ENCODE results near the gene GRIK1. TPM values are rescaled to one million over a fixed set of nuclear protein-coding genes. Genes with fewer than 3 reads are reported as not detected.

The GRIK1 gene
- total RNA-seq, 1 donor from 2014 or later: not detected

DNA sequence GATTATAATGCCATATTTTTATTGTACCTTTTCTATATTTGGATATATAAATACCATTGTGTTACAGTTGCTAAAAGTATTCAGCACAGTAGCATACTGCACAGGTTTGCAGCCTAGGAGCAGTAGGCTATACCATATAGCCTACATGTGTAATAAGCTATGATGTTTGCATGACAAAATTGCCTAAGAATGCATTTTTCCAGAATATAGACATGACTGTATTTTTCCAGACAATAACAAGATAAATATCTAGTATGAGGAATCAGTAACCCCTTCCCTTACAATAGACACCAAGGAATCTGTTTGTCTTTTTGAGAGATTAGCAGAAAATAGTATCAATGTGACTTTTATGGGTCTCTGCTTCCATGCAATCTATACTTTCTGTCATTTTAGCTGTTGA is 228.6 kb downstream of the GRIK1 start:
- Mint-ChIP-seq H3K27me3 (ENCODE audit: unreplicated experiment) (peaks cover 2% of the 10 kb centered on the region), H3K27ac (ENCODE audit: unreplicated experiment) (no peak overlapping the region), H3K36me3 (ENCODE audit: low read depth, unreplicated experiment) (peaks cover 2% of the 10 kb centered on the region), H3K9me3 (ENCODE audit: unreplicated experiment) (no peaks in the 10 kb centered on the region), H3K4me1 (ENCODE audit: unreplicated experiment) (no peaks in the 10 kb centered on the region), H3K4me3 (ENCODE audit: unreplicated experiment) (no peak overlapping the region)
- no peak for DNase-seq (ENCODE audit: low spot score)
- TF ChIP-seq, protein P1, sequence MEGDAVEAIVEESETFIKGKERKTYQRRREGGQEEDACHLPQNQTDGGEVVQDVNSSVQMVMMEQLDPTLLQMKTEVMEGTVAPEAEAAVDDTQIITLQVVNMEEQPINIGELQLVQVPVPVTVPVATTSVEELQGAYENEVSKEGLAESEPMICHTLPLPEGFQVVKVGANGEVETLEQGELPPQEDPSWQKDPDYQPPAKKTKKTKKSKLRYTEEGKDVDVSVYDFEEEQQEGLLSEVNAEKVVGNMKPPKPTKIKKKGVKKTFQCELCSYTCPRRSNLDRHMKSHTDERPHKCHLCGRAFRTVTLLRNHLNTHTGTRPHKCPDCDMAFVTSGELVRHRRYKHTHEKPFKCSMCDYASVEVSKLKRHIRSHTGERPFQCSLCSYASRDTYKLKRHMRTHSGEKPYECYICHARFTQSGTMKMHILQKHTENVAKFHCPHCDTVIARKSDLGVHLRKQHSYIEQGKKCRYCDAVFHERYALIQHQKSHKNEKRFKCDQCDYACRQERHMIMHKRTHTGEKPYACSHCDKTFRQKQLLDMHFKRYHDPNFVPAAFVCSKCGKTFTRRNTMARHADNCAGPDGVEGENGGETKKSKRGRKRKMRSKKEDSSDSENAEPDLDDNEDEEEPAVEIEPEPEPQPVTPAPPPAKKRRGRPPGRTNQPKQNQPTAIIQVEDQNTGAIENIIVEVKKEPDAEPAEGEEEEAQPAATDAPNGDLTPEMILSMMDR (IDR thresholded peaks at IDR 0.05; ENCODE audit: unreplicated experiment): no peak

DNA sequence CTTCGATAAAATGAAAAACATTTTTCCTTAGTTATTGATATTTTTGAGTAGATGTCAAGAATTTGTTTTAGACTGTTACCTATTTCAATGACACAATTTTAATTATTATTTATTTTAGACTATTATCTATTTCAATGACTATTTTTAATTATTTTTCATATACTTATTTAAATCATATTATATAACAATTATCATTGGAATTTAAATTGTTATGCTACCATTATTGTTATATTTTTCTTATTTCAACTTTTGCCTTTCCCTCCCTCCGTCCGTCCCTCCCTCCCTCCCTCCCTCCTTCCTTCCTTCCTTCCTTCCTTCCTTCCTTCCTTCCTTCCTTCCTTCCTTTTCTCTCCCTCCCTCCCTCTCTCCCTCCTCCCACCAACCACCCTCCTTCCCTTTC is 229.3 kb downstream of the GRIK1 start:
- peaks cover 2% of the 10 kb centered on the region for H3K27me3 Mint-ChIP-seq (ENCODE audit: unreplicated experiment)
- TF ChIP-seq, protein P1 (IDR thresholded peaks at IDR 0.05; ENCODE audit: unreplicated experiment): no peak
- no peaks in the 10 kb centered on the region for H3K4me1 Mint-ChIP-seq (ENCODE audit: unreplicated experiment)
- no peak for DNase-seq (ENCODE audit: low spot score)
- H3K4me3 Mint-ChIP-seq (ENCODE audit: unreplicated experiment): no peak overlapping the region
- no peaks in the 10 kb centered on the region for H3K36me3 Mint-ChIP-seq (ENCODE audit: low read depth, unreplicated experiment)
- no peaks in the 10 kb centered on the region for H3K9me3 Mint-ChIP-seq (ENCODE audit: unreplicated experiment)
- no peak overlapping the region for H3K27ac Mint-ChIP-seq (ENCODE audit: unreplicated experiment)

DNA sequence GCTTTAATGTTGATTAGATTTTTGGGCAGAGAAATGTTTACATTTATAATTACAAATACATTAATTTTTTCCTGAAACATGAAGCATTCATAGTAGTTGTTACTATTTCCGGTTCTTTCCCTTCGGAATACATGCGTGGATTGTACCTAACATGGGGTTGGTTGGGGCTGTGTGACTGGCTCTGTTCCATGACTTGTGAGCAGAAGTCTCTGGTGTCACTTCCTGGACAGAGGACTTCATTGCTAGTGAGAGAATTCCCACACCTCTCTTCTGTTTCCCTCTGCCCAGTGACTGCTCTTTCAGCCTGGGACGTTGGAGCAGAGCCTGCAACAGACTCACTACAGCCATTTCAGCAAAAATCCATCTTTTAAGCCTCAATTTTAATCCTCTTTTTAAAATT is 231.4 kb downstream of the GRIK1 start:
- H3K4me3 Mint-ChIP-seq (ENCODE audit: unreplicated experiment): no peak overlapping the region
- no peaks in the 10 kb centered on the region for H3K9me3 Mint-ChIP-seq (ENCODE audit: unreplicated experiment)
- H3K4me1 Mint-ChIP-seq (ENCODE audit: unreplicated experiment): no peaks in the 10 kb centered on the region
- DNase-seq (ENCODE audit: low spot score): no peak
- TF ChIP-seq, protein P1 (IDR thresholded peaks at IDR 0.05; ENCODE audit: unreplicated experiment): no peak
- no peak overlapping the region for H3K27ac Mint-ChIP-seq (ENCODE audit: unreplicated experiment)
- H3K36me3 Mint-ChIP-seq (ENCODE audit: low read depth, unreplicated experiment): no peaks in the 10 kb centered on the region
- peaks cover 3% of the 10 kb centered on the region for H3K27me3 Mint-ChIP-seq (ENCODE audit: unreplicated experiment)

DNA sequence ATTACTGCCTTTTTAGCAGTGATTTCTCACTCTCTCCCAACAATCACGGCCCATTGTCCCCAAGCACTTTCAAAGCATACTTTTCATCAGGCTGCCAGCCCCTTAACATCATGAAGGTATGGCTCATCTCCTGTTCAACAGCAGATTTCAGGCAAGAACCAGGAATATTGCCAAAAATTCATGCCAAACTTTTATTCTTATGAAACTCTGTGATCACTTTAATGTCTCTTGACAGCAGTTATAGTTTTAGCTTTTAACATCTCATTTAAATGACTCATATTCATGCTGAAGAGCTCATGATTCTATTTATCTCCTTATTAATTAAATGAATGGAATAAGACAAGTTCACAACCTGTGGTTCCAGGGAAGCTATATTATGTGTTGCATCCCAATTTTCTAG is 235.1 kb downstream of the GRIK1 start:
- no peaks in the 10 kb centered on the region for H3K4me1 Mint-ChIP-seq (ENCODE audit: unreplicated experiment)
- DNase-seq (ENCODE audit: low spot score): no peak
- TF ChIP-seq, protein P1 (IDR thresholded peaks at IDR 0.05; ENCODE audit: unreplicated experiment): no peak
- peaks cover 4% of the 10 kb centered on the region for H3K27me3 Mint-ChIP-seq (ENCODE audit: unreplicated experiment)
- H3K4me3 Mint-ChIP-seq (ENCODE audit: unreplicated experiment): no peak overlapping the region
- H3K36me3 Mint-ChIP-seq (ENCODE audit: low read depth, unreplicated experiment): no peaks in the 10 kb centered on the region
- H3K27ac Mint-ChIP-seq (ENCODE audit: unreplicated experiment): no peak overlapping the region
- no peaks in the 10 kb centered on the region for H3K9me3 Mint-ChIP-seq (ENCODE audit: unreplicated experiment)

DNA sequence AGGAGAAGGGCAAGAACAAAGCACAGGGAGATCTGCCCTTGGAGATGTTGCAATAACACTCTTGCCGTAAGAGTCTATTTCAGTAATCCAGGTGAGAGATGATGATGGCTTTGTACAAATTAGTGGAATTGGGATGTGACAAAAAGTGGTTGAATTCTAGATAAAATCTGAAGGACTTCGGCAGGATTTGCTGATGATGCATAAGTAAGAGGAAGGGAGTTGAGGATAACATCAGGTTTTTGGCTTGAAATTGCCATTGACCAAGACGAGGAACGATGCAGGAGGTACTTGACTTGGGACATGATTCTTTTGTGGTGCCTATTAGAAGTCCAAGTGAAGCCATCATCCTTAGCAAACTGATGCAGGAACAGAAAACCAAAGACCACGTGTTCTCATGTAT is 238.1 kb downstream of the GRIK1 start:
- no peak overlapping the region for H3K27ac Mint-ChIP-seq (ENCODE audit: unreplicated experiment)
- no peaks in the 10 kb centered on the region for H3K4me1 Mint-ChIP-seq (ENCODE audit: unreplicated experiment)
- TF ChIP-seq, protein P1 (IDR thresholded peaks at IDR 0.05; ENCODE audit: unreplicated experiment): no peak
- H3K4me3 Mint-ChIP-seq (ENCODE audit: unreplicated experiment): no peak overlapping the region
- H3K9me3 Mint-ChIP-seq (ENCODE audit: unreplicated experiment): no peaks in the 10 kb centered on the region
- no peak for DNase-seq (ENCODE audit: low spot score)
- H3K36me3 Mint-ChIP-seq (ENCODE audit: low read depth, unreplicated experiment): no peaks in the 10 kb centered on the region
- H3K27me3 Mint-ChIP-seq (ENCODE audit: unreplicated experiment): peaks cover 3% of the 10 kb centered on the region
